HCT116 (cell line): ENCODE measurements around the gene RNASE1. TPM values are rescaled to one million over a fixed set of nuclear protein-coding genes. Genes with fewer than 3 reads are reported as not detected.
A peak's percentile ranks its signal among the peaks of the same experiment; 100 is the strongest.

ENCODE experiments used
- ATAC-seq: fragments of 200-7000 bp; cut with Tn5 transposase; 2 replicates; pipeline ENCODE4 v1.9.1; 2020; ENCODE audit warnings: mild to moderate bottlenecking, moderate library complexity
- BruUV-seq: library from RNA; stranded (reverse); fragments of 400-500 nt; replicated peaks from 2 replicates; lab custom pipeline; 2021; lab: Mats Ljungman, UMichigan
- CTCF ChIA-PET: fragments of 300-600 bp; sonication (Branson Sonifier 250); formaldehyde crosslinking; loops from one replicate; lab custom pipeline; 2021; ENCODE audit warnings: antibody characterized with exemption; lab: Charles Lee
- POLR2A ChIA-PET: fragments of 300-600, 350-600 bp; sonication (Branson Sonifier 250); formaldehyde crosslinking; loops from one replicate; lab custom pipeline; 2021; ENCODE audit warnings: antibody characterized with exemption; lab: Charles Lee
- RAD21 ChIA-PET, 2 experiments: fragments of 300-600 bp; sonication (Branson Sonifier 250); formaldehyde crosslinking; loops; one replicate each; lab custom pipeline; 2023; ENCODE audit warnings: low total read pairs in 2 of 2; ENCODE audit not compliant: uncharacterized antibody in 2 of 2, unreplicated experiment in 2 of 2, low non-redundant PET in 1 of 2; lab: Charles Lee
- DNase-seq: peaks from one replicate; pipeline ENCODE4 v3.0.0-alpha.2; 2010; ENCODE audit warnings: low read depth, low spot score
- H2AFZ ChIP-seq: fragments of 200-600 bp; shearing (Covaris generic), sonication (generic); 2 replicates; pipeline ENCODE4 v1.6.1; 2017; ENCODE audit warnings: low read depth, mixed run types, mixed read lengths, antibody characterized with exemption, low read length; ENCODE audit not compliant: poor library complexity, severe bottlenecking
- H3K27ac ChIP-seq: 2 replicates; pipeline ENCODE4 v1.5.1; 2012; ENCODE audit warnings: low read depth, low read length
- H3K27me3 ChIP-seq: fragments of 200-600 bp; sonication (generic); 2 replicates; pipeline ENCODE4 v1.6.1; 2016; ENCODE audit warnings: mixed run types, low read length, mixed read lengths; ENCODE audit not compliant: insufficient read depth
- H3K36me3 ChIP-seq, 2 experiments: fragments of 200-500 bp in 1 of 2; fragments of 200-600 bp in 1 of 2; sonication (Bioruptor generic) in 1 of 2; sonication (generic) in 1 of 2; 2 replicates each; pipeline versions ENCODE4 v1.5.1 to v1.6.1; 2014 to 2016; ENCODE audit warnings: low read length in 2 of 2, inconsistent platforms in 1 of 2, mixed read lengths in 1 of 2, mixed run types in 1 of 2; ENCODE audit not compliant: insufficient read depth in 2 of 2, control insufficient read depth in 1 of 2
- H3K4me1 ChIP-seq, 2 experiments: fragments of 200-600 bp in 1 of 2; sonication (generic) in 1 of 2; 2 replicates each; pipeline versions ENCODE4 v1.5.1 to v1.6.1; 2012 to 2017; ENCODE audit warnings: low read length in 2 of 2, inconsistent platforms in 1 of 2, mild to moderate bottlenecking in 1 of 2, mixed read lengths in 1 of 2, mixed run types in 1 of 2, moderate library complexity in 1 of 2; ENCODE audit not compliant: insufficient read depth in 2 of 2, control insufficient read depth in 1 of 2
- H3K4me2 ChIP-seq: fragments of 200-600 bp; sonication (generic); 2 replicates; pipeline ENCODE4 v1.6.1; 2017; ENCODE audit warnings: mixed run types, low read length, mixed read lengths
- H3K4me3 ChIP-seq, 2 experiments: fragments of 200-600 bp in 1 of 2; sonication (generic) in 1 of 2; replicated peaks in 1 of 2; 2 replicates each; pipeline ENCODE4 v1.5.1; 2011 to 2016; ENCODE audit warnings: low read length in 2 of 2, control low read depth in 1 of 2, low read depth in 1 of 2, mild to moderate bottlenecking in 1 of 2, mixed read lengths in 1 of 2, mixed run types in 1 of 2
- H3K79me2 ChIP-seq: fragments of 200-600 bp; sonication (generic); 2 replicates; pipeline ENCODE4 v1.6.1; 2017; ENCODE audit warnings: mild to moderate bottlenecking, mixed run types, low read length, moderate library complexity, mixed read lengths; ENCODE audit not compliant: insufficient read depth
- H3K9ac ChIP-seq: fragments of 200-600 bp; sonication (generic); 2 replicates; pipeline ENCODE4 v1.6.1; 2016; ENCODE audit warnings: low read length, mixed read lengths
- H3K9me2 ChIP-seq: fragments of 200-600 bp; sonication (generic), shearing (Covaris generic); 2 replicates; pipeline ENCODE4 v1.6.1; 2017; ENCODE audit warnings: mixed run types, mild to moderate bottlenecking, moderate library complexity; ENCODE audit not compliant: insufficient read depth
- H3K9me3 ChIP-seq, 2 experiments: fragments of 200-500 bp in 1 of 2; fragments of 200-600 bp in 1 of 2; sonication (Bioruptor generic) in 1 of 2; sonication (generic) in 1 of 2; 2 replicates each; pipeline ENCODE4 v1.6.1; 2014 to 2017; ENCODE audit warnings: low read length in 2 of 2, mixed read lengths in 2 of 2, inconsistent platforms in 1 of 2, low read depth in 1 of 2, mild to moderate bottlenecking in 1 of 2, mixed run types in 1 of 2, moderate library complexity in 1 of 2; ENCODE audit not compliant: control insufficient read depth in 1 of 2, insufficient read depth in 1 of 2
- H4K20me1 ChIP-seq: fragments of 200-600 bp; sonication (generic), shearing (Covaris generic); 2 replicates; pipeline ENCODE4 v1.6.1; 2017; ENCODE audit warnings: mixed run types, mild to moderate bottlenecking, moderate library complexity; ENCODE audit not compliant: insufficient read depth
- REST ChIP-seq: IDR thresholded peaks from 2 replicates; pipeline ENCODE4 v1.6.1; 2012; ENCODE audit warnings: low read depth
- SP1 ChIP-seq: IDR thresholded peaks from 2 replicates; pipeline ENCODE4 v1.6.1; 2012; ENCODE audit warnings: low read depth
- ZBTB33 ChIP-seq: IDR thresholded peaks from 2 replicates; pipeline ENCODE4 v1.6.1; 2011; ENCODE audit warnings: mild to moderate bottlenecking, low read length, moderate library complexity; ENCODE audit not compliant: insufficient replicate concordance; ENCODE audit errors: extremely low read depth
- ZFX ChIP-seq: fragments of 450-650 bp; IDR thresholded peaks from 2 replicates; pipeline ENCODE4 v1.6.1; 2017
- ZNF274 ChIP-seq: fragments of 200-500 bp; sonication (Bioruptor generic); IDR thresholded peaks from 2 replicates; pipeline ENCODE4 v1.6.1; 2014; ENCODE audit warnings: mild to moderate bottlenecking, low read depth, low read length, inconsistent platforms
- intact Hi-C: fragments of 100-400 bp; cut with micrococcal nuclease; formaldehyde crosslinking; loops from 2 replicates; pipeline ENCODE4 v1.10.0; 2022
- total RNA-seq: library from RNA; stranded (reverse); gene quantifications from one replicate; pipeline ENCODE4 v1.2.1, GENCODE V29; 2021; ENCODE audit not compliant: unreplicated experiment

The RNASE1 gene
- total RNA-seq, 1 experiment from 2014 or later: 3.3 TPM

- Histone ChIP-seq H3K27ac (peak overlapping the region; percentile 36; the same call in 1 of the 2 replicates), H3K9ac (peak overlapping the region; percentile 16), H4K20me1 (no peaks in the 10 kb centered on the region), H3K9me3 (no peaks in the 10 kb centered on the region), H3K4me2 (peak overlapping the region; percentile 63), H3K36me3 (no peaks in the 10 kb centered on the region), H2AFZ (no peak overlapping the region), H3K4me1 (peaks cover 17 to 20% of the 10 kb centered on the region in 2 experiments), H3K4me3 (peak overlapping the region in 1 of 2 experiments; percentile 33; a peak in 2 of 4 replicates), H3K27me3 (no peaks in the 10 kb centered on the region), H3K79me2 (no peaks in the 10 kb centered on the region), H3K9me2 (no peaks in the 10 kb centered on the region)
- BruUV-seq: no TSS peak
- peak; percentile 63 for ATAC-seq
- ChIA-PET RAD21 (no interaction called here), POLR2A (interaction anchor here (1.3 kb wide), 1 partner anchor 165 kb away, joined by 3 read pairs; the partner anchor contains the start of gene RNASE4), CTCF (interaction anchor here (1.1 to 4.5 kb wide), 5 partner anchors 10 to 122 kb away, joined by 4 to 38 read pairs (median 12); no protein-coding TSS in a partner anchor)
- TF ChIP-seq SP1 (no peak), ZNF274 (no peak), ZBTB33 (no peak), REST (no peak), ZFX (no peak)
- intact Hi-C loops: no loop called here
- DNase-seq: no peak
Measured at GRCh38 chr14:20848955-20849570, 46.4 kb upstream of the RNASE1 start.
